Activated CD8-positive, alpha-beta memory T cell treated with anti-CD3 and anti-CD28 coated beads, Interleukin-2, amount 50 U/mL, for 1 hour (primary cell): ENCODE results near the gene PDXP.
A peak's percentile ranks its signal among the peaks of the same experiment; 100 is the strongest.
"Not testable (repeated sequence)": the region's sequence is repeated elsewhere in the genome, so short reads cannot be mapped to it uniquely, and the experiment has no call there.

Experiments used
- DNase-seq: peaks from one replicate; pipeline ENCODE4 v3.0.0-alpha.2; 2020; ENCODE audit errors: extremely low read depth

Gene PDXP, protein sequence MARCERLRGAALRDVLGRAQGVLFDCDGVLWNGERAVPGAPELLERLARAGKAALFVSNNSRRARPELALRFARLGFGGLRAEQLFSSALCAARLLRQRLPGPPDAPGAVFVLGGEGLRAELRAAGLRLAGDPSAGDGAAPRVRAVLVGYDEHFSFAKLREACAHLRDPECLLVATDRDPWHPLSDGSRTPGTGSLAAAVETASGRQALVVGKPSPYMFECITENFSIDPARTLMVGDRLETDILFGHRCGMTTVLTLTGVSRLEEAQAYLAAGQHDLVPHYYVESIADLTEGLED

DNA sequence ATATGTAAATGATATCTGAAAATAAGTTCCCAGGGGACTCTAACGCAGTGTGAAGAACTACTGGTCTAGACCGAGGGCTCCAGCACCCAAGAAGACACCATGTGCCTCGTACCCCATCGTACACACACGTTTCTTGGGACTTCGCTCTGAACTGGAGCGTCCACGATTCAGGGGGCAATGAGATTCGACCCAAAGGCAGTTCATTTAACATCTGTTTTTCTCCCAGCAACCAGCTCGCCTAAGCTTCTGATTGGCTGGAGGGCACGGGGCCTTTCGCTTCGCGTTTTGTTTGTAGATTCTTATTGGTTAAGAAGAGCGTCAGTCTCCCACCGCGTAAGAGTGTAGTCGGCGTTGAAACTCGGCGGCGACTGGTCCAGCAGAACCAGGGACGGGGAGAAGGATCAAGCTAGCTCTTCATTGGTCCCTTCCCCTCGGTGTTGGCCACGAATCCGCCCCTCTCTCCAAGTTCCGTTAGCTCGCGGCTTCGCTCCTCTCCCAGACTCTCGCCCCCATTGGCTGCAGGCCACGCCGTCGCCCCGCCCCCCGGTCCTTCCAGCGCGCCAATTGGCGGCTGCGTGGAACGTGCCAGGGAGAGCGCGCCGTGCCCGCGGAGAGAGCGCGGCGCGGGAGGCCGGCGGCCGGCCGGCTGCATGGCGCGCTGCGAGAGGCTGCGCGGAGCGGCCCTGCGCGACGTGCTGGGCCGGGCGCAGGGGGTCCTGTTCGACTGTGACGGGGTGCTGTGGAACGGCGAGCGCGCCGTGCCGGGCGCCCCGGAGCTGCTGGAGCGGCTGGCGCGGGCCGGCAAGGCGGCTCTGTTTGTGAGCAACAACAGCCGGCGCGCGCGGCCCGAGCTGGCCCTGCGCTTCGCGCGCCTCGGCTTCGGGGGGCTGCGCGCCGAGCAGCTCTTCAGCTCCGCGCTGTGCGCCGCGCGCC, at the start of gene PDXP:
Gene PDXP, plus strand, starts transcription at position 591 of the 933 bp plus-strand sequence. Its CDS starts 60 bp downstream, at position 651.
- DNase-seq: peak; percentile 91

DNA sequence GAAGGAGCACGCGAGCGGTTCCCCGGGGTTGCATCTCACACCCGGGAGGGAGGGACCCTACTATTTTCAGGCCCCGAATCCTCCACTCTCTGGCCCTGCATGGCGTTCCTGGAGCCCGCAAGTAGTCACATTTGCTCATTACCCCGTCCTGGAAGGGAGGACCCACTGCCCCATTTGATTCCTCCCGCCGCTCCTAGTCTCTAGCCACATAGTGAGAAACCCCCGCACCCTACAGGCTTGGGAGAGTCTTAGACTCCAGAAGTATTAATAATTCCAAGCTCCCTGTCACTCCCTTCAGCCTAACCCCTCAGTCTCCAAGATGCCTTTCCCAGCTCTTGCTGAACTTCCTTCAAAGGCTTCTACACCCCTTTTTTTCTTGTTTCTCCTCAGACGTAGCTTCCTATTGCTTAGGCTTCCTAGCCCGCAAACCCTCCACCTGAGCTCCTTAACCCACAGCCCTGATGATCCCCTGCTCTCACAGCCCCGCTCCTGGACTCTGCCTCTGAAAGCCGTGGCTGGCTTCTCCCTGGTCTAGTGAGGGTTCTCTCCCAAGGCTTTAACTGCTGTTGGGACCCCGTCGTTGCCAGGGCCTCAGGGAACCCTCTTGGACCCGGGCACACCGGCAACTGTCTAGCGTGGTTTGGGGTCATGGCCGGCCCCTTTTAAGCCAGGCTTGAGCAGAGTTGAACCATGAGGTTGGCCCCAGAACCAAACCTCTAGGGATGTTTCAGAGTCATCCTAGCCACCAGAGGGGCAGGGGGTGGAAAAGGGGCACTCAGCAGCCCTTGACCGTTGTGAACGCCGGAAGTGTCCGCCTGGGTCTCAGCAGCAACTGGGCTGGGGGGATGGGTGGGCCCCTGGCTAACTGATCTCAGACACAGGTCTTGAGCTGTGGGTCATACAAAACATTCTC, 49.0 kb upstream of the PDXP start:
- DNase-seq: no peak

DNA sequence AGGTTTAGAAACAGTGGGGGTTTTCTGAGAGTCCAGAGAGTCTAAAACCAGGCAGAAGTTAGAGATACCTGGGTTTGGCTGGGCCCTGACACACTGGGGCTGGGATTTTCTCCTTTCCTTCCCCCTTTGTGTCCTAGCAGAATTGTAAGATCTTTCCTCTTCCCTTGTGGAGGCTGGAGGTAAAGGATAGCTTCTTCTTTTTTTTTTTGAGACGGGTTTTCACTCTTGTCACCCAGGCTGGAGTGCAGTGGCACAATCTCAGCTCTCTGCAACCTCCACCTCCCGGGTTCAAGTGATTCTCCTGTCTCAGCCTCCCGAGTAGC, 48.4 kb upstream of the PDXP start:
- not testable (repeated sequence) for DNase-seq

DNA sequence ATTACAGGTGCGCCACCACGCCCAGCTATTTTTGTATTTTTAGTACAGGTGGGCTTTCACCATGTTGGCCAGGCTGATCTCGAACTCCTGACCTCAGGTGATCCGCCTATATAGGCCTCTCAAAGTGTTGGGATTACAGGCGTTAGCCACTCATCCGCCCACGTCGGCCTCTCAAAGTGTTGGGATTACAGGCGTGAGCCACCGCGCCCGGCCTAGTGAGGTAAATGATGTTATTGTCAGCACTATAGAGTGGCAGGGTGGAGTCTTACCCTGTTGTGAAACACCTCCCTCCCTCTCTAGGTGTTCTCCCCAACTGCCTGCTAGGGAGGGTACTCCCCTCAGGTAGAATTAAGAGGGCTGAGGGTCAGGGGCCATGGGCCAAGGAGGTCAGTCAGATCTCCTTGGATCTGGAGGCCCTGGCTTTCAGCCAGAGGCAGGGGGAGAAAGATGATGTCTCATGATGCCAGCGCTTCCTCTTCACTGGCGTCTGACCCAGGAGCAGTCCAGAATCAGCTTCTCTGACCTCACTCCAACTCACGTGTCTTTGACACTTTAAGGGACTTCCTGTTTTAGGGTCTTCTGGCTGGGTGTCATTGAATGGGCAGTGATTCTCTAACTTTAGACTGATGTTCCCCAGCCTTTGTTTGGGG, 47.9 kb upstream of the PDXP start:
- no peak for DNase-seq

DNA sequence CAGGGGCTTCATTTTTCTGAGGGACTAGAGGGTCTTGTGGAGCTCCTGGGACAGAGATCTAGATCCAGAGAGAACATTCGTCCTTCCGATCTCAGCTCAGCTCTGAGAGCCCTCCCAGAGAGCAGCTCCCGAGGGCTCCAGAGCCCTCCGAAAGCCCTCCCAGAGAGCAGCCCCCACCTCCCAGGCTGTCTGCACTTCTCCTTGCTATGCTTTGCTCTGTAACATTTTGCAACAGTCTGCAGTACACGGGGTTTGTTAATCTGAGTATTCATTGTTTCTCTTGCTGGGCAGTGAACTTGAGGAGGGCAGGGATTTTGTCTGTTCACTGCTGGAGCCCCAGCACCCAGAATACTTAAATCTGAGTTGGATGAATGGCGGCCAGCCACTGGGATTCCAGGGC, 47.3 kb upstream of the PDXP start:
- no peak for DNase-seq

DNA sequence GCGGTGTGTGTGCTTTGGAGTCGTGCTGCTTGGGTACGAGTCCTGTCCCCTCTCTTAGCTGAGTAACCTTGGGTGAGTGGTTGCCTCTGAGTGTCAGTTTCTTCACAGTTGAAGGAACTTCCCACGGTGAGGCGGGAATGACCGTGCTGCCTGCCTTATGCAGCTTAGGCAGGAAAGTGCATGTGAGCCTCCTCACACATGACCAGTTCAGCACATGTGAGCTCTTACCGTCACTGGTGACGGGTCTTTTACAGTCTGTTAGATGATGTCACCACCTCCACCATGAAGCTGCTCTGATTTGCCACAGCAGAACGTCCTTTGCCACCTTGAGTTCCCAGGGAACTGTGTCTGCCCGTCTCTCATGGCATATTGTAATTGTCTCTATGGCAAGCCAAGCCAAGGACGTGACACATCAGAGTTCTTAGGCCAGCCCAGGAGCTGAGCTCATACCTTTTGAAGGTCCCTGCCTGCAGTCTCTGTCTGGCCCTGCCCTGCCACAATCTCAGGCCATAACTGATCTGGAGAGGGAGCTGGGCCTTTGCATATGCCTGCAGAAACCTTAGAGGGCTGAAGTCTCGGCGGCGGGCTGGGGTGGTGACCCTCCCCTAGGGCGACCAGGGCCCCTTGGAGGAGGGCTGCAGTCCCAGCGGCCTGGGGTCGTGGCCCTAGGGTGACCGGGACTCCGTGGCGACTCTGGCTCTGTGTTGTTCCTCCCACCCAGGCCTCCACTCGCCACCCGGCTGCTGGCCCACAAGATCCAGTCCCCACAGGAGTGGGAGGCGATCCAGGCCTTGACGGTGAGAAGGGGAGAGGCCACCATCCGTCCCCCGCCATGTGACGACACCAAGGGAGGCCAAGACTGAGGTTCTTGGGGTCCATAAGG, 42.1 kb upstream of the PDXP start:
- DNase-seq: no peak

DNA sequence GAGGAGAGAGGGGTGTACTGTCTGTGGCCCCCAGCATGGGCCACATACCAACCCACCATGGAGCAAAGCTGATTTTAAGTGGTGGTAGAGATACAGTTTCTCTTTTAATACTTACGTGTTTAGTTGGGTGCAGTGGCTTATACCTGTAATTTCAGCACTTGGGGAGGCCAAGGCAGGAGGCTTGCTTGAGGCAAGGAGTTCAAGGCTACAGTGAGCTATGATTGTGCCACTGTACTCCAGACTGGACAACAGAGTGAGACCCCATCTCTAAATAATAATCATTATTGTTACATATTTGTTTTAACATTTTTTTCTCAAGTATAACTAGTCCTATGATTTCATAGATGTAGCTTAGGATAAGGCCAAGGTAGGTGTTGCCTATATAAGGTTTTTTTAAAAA, 41.1 kb upstream of the PDXP start:
- DNase-seq: no peak

DNA sequence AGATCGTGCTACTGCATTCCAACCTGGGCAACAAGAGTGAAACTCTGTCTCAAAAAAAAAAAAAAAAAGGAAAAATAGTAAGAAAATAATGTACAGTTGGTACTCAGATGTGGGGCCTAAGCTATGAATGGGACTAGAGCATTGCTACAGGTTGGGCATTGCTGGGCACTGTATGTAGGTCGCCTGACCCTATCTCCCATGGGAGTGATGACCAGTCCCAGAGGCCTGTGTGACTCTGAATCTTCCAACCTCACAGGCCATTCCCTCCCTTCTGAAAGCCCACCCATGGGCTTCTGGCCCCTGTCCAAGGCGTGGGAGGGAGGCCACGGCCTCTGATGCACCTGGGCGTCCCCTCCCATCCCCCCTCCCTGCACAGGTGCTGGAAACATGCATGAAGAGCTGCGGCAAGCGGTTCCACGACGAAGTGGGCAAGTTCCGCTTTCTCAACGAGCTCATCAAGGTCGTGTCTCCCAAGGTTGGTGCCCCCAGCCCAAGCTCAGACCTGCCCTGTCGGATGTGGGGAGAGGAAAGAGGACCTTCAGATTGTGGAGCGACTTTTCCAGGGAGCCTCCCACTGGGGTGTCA, 40.4 kb upstream of the PDXP start:
- DNase-seq: no peak

DNA sequence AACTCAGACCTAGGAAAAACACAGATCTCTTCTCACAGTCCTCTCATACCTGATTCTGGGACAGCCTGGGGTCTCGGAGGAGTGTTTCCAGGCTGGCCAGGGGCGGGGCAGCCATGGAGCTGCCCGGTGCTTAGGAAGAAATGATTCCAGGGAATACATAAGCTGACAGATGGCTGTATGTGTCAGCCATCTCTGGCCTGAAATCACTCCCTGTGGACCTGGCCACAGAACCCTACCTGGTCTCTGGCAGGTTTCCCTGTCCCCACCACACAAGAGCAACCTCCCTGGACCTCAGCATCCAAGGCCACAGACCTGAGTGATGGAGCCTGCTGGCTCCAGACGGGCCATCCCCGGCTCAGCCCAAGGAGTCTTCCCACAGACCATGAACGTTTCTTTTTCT, 39.8 kb upstream of the PDXP start:
- no peak for DNase-seq

DNA sequence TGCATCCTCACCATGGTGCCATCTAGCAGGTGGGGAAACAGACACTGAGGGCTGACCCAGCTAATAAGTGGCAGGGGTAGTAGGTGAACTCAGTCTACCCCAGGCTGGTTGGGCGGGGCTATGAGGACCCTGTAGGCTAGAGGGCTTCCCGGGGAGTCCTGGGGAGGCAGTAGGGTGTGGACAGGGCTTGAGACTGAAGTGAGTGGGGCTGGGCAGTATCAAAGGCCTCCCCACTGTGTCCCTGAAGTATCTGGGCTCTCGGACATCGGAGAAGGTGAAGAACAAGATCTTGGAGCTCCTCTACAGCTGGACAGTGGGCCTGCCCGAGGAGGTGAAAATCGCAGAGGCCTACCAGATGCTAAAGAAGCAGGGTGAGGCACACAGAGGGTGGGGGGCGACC, 38.5 kb upstream of the PDXP start:
- no peak for DNase-seq

DNA sequence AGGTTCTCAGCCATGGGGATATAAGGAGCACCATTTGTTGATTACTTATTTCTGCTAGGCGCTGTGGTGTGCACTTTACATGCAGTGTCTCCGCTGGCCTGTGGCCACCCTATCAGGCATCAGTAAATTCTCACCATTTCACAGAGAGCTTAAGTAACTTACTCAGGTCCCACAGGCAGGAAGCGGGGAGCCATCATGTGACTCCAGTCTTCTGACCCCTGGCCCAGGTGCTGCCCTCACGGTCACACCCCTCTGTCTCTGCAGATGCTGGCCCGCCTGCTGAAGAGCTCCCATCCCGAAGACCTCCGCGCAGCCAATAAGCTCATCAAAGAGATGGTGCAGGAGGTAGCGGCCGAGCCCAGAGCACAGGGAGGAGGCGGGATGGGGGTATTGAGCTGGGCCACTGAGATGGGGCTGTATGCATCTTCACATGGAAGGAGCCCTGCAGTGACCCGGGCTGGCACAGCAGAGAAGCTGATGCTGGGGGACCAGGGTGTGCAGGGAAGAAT, 37.1 kb upstream of the PDXP start:
- DNase-seq: no peak

DNA sequence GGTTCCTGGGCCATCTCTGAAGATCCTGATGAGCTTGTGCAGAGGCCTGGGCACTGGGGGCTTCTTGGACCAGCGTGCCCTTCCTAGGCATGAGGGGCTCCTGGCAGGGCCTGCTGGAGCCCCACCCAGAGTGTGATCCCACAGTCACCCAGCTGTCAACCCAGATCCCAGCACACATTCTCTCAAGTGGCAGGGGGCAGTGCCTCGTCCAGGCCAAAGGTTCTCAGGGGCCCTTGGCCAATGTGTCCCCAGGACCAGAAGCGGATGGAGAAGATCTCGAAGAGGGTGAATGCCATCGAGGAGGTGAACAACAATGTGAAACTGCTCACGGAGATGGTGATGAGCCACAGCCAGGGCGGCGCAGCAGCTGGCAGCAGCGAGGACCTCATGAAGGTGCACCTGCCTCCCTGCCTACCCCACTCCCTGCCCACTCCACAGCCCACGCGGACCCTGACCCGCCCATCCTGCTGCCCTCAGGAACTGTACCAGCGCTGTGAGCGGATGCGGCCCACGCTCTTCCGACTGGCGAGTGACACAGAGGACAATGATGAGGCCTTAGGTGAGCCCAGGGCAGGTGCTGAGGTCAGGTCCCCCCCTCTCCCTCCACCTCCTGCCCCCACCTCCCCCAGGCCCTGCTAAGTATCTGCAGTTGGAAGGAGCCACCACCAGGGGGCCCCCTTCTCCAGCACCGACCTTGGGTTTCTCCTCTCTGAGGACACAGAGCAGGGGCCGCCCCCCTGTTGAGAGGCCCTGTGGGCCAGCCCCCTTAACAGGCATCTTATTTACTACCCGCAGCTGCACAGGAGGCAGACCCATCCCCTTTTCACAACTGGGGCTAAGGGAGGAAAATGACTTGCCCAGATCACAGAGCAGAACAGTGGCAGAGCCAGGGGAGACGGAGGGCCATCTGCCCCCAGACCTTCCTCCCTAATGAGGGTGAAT, 35.2 kb upstream of the PDXP start:
- no peak for DNase-seq

DNA sequence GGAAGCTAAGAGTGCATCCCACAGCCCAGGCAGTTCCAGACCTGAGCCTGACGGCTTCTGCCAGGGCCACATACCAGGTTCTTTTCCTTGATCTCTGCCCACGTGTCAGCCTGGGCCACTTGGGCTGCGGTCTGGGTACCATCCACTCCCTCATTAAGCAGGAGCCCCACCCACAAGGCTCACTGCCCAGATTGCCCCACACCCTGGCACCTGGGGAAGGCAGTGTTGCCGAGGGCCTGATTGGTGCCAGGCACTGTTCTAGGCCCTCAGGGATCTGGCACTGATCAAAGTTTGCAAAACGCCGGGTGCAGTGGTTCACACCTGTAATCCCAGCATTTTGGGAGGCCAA, 34.5 kb upstream of the PDXP start:
- DNase-seq: no peak

DNA sequence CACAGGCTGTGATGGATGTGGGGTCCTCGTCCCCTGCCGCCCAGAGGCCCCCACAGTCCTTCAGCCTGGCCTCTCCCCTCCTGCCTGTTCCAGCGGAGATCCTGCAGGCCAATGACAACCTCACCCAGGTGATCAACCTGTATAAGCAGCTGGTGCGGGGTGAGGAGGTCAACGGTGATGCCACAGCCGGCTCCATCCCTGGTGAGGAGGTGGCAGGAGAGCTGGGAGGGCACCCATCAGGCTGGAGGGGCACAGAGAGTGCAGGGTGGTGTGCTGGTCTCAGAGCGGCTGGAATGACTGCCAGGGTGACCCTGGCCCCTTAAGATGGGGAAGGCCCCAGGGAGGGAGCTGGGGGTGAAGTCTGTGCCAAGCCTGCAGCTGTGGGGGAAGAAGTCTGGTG, 33.6 kb upstream of the PDXP start:
- DNase-seq: no peak

DNA sequence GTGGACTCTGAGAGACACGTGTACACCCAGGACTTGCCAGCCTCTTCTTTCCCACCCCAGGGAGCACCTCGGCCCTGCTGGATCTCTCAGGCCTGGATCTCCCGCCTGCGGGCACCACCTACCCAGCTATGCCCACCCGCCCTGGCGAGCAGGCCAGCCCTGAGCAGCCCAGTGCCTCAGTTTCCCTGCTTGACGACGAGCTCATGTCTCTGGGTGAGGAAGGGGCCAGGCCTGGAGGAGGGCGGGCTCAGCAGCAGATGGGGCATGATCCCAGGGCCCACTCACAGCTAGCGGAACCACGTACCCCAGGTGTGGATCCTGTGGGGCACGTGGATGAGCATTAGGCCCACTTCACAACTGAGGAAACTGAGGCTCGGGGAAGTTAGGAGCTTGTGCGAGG, 32.8 kb upstream of the PDXP start:
- DNase-seq: no peak

DNA sequence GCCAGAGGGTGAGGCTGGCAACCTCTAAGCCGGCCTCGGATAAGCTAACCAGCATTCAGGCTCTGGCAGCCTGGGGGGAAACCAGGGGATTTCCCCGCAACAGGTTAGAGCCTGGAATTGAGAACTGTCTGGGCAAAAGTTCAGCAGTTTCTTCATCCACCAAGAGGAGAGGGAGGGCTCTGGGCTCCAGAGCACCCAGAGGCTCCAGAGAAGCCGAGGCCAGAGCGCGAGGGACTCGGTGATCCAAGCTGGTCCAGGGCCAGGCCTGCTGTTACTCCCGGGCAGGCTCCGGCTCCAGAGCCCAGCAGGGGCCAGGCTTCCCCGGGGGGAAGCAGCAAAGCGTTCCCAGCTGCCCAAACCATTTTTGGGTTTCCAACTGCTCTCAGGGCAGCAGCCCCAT, 32.4 kb upstream of the PDXP start:
- DNase-seq: no peak

DNA sequence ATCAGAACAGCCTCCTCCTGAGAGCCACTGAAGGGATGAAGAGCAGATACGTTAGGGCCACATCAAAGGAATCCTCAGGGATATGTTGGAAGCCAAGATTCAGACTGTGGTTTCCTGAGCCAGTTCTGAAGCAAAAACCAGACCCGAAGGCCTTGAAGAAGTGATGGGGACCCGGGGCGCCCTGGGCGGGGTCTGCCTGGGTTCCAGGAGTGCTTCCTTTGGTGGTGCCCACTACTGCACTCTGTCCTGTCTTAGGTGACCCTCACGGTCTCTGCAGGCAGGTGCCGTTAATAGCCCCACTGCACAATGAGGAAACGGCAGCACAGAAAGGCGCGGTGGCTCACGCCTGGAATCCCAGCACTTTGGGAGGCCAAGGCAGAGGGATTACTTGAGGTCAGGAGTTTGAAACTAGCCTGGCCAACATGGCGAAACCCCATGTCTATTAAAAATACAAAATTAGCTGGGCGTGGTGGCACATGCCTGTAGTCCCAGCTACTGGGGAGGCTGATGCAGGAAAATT, 31.9 kb upstream of the PDXP start:
- no peak for DNase-seq

DNA sequence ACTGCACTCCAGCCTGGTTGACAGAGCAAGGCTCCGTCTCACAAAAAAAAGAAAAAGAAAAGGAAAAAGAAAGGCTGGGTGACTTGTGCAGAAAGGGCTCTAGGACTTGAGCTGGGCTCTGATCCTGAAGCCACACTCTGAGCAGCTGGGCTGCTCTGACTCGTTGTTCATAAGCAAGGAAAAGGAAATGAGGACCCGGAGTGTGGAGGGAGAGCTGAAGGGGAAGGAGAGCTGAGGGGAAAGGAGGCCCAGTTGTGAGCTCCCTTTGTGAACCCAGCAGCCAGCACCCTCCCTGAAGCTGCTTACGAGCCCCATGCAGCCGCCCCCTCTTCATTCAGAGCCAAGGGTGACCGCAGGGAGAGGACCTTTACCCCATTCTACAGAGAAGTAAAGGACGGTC, 31.4 kb upstream of the PDXP start:
- DNase-seq: no peak

DNA sequence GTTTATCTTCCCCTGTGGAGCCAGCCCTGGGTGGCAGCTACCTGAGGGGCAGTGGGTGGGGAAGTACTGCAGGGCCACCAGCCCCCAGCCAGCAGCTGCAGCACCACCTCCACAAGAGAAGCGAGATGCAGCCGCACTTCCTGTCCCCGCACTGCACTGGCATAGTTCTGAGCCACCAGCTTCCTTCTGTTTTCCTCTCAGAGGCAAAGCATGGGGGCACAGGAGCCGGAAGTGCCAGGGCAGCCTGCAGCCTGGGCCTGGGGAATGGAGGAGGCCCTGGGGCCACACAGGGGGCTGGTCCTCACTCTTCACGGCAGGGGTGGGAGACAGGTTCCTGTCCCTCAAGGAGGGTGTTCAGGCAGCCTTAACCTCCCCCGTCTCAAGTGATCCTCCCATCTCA, 31.0 kb upstream of the PDXP start:
- DNase-seq: no peak
